ENCODE data around the gene DCTD.

Gene DCTD

DNA sequence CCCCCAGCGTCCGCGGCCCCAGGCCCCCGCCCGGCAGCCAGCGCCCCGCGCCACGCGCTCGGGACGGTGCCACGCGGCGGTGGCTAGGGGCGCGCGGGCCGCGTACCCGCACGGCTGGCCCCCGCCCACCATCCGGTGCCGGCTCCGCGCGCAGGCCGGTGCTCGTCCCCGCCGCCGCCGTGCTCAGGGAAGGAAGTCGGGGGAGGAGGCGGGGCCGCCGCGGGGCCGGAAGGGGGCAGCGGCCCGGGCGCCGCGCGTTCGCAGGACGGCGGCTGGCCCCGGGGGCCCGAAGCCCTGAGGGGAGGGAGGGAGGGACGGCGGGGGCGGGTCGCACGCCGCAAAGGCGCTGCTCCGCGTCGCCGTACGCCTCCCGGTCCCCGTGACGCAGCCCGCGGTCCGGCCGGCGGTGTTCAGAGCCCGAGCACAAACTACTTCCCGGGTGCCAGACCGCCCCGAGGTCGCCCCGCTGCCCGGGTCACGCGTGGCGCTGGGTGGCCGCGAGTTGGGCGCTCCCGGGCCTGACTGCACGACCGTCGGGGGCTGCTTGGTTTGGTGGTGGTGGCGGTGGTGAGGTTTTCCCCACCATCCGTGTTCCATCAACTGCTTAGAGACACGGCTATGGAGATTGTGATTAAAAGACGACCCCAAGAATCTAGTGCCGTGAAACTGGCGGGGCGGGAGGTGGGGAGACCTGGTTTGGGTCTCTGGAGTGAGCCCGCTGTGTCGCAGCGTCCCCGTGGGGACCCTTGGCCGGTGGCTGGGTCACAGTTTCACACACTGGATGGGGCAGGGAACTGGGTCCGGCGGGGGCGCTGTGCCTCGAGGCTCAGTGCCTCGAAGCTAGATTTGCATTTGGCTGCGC, at the start of gene DCTD:
Gene DCTD, minus strand, starts transcription at position 205 of the 862 bp plus-strand sequence. CDS start 1,818 bp downstream, outside the sequence.
- peak; percentile 72 to 78 for ATAC-seq

GRCh38 chr4:182960746-182961145, 43.6 kb upstream of the DCTD start:
- ATAC-seq: no peak

- ATAC-seq: no peak
These were observed 43.0 kb upstream of the DCTD start for GRCh38 chr4:182960228-182960627.

DNA sequence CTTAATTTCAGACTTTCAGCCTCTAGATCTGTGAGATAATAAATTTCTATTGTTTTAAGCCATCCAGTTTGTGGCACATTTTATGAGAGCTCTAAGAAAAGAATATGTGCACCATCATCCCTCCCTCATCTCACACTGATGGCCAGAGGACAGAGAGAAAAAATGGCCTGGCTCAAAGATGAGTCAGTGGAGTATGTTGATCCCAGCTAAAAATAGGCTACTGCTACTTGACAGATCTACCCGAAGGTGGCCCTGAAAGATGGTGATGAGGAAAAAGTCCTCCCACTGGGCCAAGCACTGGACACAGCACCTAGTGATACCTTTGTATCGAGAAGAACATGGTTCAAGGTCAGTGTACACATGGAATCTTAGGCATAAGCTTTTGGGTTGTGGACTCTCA, 38.2 kb upstream of the DCTD start:
- ATAC-seq: no peak

DNA sequence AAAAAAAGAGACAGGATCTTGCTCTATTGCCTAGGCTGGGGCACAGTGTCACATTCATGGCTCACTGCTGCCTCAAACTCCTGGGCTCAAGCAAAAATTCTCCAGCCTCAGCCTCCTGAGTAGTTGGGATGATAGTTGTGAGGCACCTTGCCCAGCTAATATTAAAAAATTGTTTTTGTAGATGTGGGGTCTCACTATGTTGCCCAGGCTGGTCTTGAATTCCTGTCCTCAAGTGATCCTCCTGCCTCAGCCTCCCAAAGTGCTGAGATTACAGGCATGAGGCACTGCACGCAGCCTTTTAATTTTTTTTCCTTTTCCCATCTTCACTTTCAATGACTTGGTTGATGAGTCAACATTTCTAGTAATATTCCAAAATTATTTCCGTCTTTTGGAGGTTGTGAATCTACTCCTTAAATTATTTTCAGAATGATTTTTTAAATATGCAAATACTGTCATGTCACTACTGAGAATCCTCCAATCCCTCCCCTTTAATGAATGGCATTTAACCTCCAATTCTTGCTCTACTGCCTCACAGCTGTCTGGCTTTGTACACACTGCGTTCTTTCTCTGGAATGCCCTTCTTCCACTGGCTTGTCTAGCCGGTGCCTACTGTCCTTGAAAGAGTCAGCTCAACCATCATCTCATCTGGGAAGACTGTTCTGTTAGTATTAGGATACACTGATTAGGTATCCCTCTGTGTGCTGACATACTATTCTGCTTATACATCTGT, 27.5 kb upstream of the DCTD start:
- no peak for ATAC-seq

DNA sequence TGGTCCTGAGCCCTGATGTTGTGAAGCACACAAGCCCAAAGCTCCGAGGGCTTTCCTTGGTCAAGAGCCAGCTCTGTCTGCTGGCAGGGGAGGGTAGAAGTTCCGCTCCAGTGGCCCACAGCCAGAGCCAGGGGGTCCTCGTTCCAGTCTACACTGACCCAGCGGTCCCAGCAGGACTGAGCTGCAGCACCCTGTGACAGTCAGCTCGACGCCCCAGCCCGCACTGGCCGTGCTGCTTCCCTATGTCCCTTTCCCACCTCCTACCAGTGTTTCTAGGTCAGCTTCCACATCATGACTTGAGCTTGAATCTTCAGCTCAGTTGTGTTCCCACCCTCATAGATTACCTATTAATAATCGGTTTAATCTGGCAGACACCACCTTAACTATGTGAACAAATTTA, 22.5 kb upstream of the DCTD start:
- ATAC-seq: no peak

- peak; percentile 91 to 95 for ATAC-seq
These were observed 21.0 kb upstream of the DCTD start for GRCh38 chr4:182938205-182938645.

DNA sequence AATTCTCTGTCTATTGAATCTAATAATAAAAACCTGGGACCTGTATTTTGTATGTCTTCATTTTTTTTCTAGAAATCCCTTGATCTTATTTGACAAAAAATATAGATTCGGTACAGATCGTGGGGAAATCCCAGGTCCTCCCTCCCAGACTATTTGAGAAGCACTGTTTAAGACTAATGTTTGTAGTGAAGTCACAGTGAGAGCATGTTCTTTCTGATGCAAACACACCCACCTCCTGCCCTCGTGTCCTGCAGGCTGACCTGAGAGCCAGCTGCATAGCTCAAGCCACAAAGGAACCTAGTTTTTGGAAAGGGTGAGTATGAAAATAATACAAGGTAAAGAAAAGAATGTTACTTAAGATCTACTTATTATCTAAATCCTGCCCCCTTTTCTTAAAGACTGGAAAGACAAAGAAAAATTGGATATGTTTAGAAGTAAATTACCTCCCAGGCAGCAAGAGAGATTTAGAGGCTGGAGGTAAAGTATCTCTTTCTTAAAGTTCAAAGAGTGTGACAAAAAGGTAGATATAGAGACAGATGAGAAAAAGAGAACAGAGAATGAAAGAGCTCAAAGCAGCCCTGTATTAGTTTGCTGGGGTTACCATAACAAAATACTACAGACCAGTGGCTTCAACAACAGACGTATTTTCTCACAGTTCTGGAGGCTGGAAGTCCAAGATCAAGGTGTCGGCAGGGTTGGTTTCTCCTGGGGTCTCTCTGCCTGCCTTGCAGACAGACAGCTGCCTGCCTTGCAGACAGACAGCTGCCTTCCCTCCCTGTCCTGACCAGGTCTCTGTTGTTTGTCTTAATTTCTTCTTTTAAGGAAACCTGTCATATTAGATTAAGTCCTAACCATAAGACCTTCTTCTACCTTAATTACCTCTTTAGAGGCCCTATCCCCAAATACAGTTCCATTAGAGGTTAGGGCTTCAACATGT, 20.4 kb upstream of the DCTD start:
- no peak for ATAC-seq

- ATAC-seq: no peak
These were observed 15.5 kb upstream of the DCTD start for GRCh38 chr4:182932651-182933050.

- no peak for ATAC-seq
These were observed 14.6 kb upstream of the DCTD start for GRCh38 chr4:182931691-182932345.

- ATAC-seq: no peak
These were observed 13.7 kb upstream of the DCTD start for GRCh38 chr4:182930889-182931288.

- no peak for ATAC-seq
These were observed 12.1 kb upstream of the DCTD start for GRCh38 chr4:182929296-182929695.

DNA sequence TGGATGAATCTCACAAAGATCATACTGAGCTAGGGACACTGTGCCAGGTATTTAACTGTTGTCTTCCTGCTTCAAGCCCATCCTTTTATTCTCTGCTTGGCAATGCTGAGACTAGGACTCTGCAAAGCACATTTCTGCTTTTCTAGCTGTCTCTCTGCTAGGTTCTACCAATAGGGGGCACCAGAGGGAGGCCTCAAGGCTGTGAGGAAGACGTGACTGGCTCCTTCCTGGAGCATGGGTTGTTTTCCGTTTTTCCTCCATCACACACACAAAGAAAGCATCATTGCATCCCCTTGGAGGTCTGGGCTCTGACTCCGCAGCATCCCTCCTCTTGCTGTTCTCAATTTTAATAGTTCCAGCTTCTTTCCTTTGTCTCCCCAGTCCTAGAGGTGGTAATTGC, 10.9 kb upstream of the DCTD start:
- no peak for ATAC-seq

DNA sequence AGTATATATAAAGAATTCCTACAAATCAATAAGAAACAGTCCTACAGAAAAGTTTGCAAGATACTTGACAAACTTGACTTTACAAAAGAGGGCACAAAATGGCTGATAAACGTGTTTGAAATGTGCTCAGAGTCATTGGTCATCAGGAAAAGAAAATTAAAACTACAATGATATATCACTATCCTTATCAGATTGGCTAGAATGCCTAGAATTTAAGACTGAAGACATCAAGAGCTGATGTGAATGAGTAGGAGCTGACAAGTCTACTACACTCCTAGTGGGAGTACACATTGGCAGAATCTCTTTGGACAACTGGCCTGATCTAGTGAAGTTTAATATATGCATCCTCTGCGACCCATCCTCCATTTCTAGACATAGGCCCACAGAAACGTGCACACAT, 10.3 kb upstream of the DCTD start:
- ATAC-seq: no peak

- ATAC-seq: no peak
These were observed 8.7 kb upstream of the DCTD start for GRCh38 chr4:182925855-182926254.

DNA sequence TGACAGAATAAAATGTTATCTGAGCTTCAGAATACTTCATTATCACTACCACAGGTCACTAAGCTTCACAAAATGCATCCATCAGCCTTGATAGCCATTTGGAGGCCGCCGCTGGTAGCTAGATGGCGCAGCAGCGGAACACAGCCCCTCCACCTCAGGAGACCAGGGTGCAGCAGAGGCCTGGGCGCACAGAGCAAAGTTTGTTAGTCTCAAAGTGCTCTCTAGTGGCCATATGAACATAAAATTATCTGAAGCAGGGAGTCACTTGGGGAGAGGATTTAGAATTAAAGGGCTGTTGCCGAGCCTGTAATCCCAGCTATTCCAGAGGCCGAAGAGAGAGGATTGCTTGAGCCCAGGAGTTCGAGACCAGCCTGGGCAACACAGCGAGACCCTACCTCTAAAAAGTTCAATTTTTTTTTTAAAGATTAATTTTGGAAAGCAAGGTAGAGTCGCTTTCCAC, 8.1 kb upstream of the DCTD start:
- peak; percentile 79 to 85 for ATAC-seq

GRCh38 chr4:182924497-182924896, 7.3 kb upstream of the DCTD start:
- no peak for ATAC-seq

DNA sequence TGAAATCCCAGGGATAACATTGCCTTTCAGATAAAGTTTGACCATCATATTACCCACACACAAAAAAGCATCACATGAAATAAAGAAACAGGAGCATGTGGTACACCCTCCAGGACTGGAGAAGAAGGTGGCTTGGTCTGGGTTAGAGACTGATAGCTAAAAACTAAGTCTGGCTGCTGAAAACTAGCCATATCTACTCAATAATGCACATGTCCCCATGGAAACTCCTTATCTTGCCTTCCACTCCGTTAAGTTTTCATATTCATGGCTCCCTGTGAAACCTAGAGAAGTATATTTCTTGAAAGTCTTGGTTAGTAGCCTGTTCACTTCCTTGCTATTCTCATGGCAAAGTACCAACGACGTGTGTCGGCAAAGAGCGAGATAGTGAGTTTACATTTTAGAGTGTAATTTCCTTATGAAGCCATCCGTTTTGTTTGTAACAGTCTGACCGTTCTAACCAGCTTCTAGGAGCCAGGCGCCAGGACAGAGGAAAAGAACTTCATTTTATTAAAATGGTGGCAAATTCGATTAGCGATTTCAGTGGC, 6.7 kb upstream of the DCTD start:
- no peak for ATAC-seq

GRCh38 chr4:182923366-182923765, 6.2 kb upstream of the DCTD start:
- no peak for ATAC-seq

DNA sequence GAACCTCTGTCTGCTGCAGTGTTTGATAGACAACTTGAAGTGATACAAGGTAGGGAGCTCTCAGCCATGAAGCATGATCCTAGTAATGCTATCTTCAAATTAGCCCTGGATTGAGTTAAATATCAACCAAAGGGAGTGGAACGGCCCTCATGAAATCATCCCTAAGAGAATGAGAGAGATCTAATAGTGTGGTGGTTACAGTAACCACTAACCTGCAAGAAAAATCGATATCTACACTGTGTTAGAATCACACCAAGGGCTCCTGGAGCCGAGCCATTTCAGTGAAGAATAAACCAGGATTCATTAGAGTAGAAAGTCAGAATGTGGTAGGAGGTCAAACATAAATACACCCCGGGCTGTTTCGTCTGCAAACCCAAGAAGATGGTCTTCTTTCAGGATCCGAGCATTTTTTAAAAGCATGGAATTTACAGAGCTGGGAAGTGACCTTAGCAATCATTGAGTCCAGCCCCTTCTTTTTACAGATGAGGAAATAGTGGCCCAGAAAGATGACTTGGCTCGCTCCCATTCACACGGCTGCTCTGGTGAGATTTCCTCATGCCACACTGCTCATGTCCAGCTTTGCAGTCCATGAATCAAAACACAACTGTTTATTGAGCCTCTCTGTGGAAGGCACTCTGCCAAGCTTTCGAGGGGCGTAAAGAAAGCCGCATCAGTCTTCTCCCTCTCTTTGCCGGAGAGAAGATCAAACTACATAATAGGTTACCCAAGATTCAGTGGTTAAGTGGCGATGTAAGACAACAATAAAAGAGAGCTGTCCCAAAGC, 5.5 kb upstream of the DCTD start:
- no peak for ATAC-seq

- no peak for ATAC-seq
These were observed 4.4 kb upstream of the DCTD start for GRCh38 chr4:182921608-182922007.

Data from activated CD4-positive, CD25-positive, alpha-beta regulatory T cell treated with anti-CD3 and anti-CD28 coated beads, Interleukin-2, amount 50 U/mL, for 24 hours (primary cell).